GM12878 (cell line): ENCODE results near the gene SNTA1.

Source experiments
- CBX3 ChIP-seq: fragments of 200-600 bp; sonication (generic); IDR thresholded peaks from 2 replicates; pipeline ENCODE4 v1.6.1; 2016; ENCODE audit warnings: low read depth, borderline replicate concordance
- CTCF ChIP-seq, 3 experiments: IDR thresholded peaks in 2 of 3; conservative IDR thresholded peaks in 1 of 3; 2 replicates each; pipeline ENCODE4 v1.5.1; 2011; ENCODE audit warnings: low read depth in 3 of 3, low read length in 3 of 3, mild to moderate bottlenecking in 3 of 3, control low read depth in 2 of 3, moderate library complexity in 2 of 3, inconsistent platforms in 1 of 3, mixed read lengths in 1 of 3; ENCODE audit not compliant: control insufficient read depth in 2 of 3, insufficient read depth in 1 of 3; ENCODE audit errors: extremely low read depth in 1 of 3
- CUX1 ChIP-seq: IDR thresholded peaks from 2 replicates; pipeline ENCODE4 v1.6.1; 2012; ENCODE audit warnings: improper control_type of control experiment, low read depth, low read length; ENCODE audit not compliant: insufficient replicate concordance
- MAX ChIP-seq: IDR thresholded peaks from 2 replicates; pipeline ENCODE4 v1.6.1; 2012; ENCODE audit warnings: low read depth, low read length, improper control_type of control experiment
- POLR2A ChIP-seq: IDR thresholded peaks from 2 replicates; pipeline ENCODE4 v1.6.1; 2011; ENCODE audit warnings: low read depth, mild to moderate bottlenecking, low read length
- ZBTB11 ChIP-seq: fragments of 450-650 bp; formaldehyde crosslinking; IDR thresholded peaks from 2 replicates; pipeline ENCODE4 v1.5.0; 2022; ENCODE audit warnings: mild to moderate bottlenecking, missing genetic modification characterization
- ZNF384 ChIP-seq: IDR thresholded peaks from 2 replicates; pipeline ENCODE4 v1.6.1; 2012; ENCODE audit warnings: low read depth, mild to moderate bottlenecking, low read length, improper control_type of control experiment, borderline replicate concordance

- TF ChIP-seq ZBTB11 (no peak), POLR2A (no peak), CBX3 (no peak), CUX1 (no peak), MAX (no peak), ZNF384 (no peak), CTCF (IDR thresholded peaks at IDR 0.05 in 2 of 3, conservative IDR thresholded peaks at IDR 0.05 in 1 of 3; ENCODE audit: control insufficient read depth in 2 of 3, extremely low read depth in 1 of 3, insufficient read depth in 1 of 3, low read depth in 3 of 3, low read length in 3 of 3) (no peak)
Measured at GRCh38 chr20:33463332-33464101, 20.0 kb upstream of the SNTA1 start.
